ENCODE data around the gene CDK14.

- TF ChIP-seq CTCF (IDR thresholded peaks at IDR 0.05) (no peak), POLR2A (IDR thresholded peaks at IDR 0.05) (no peak)
These were observed 15.0 kb downstream of the CDK14 start for GRCh38 chr7:90611115-90611514.

All from esophagus squamous epithelium (tissue), 4 donors.